Pericardium fibroblast (primary cell): ENCODE results near the gene SYTL5. TPM values are rescaled to one million over a fixed set of nuclear protein-coding genes. Genes with fewer than 3 reads are reported as not detected.

Source experiments
- total RNA-seq: library from RNA; depleted of rRNA; stranded (reverse); fragments of >200 nt; gene quantifications from 2 replicates; pipeline ENCODE4 v1.2.3, GENCODE V29; 2015

The SYTL5 gene
- 0.35 TPM in 1 of 2 replicates, not detected in the other for total RNA-seq

GRCh38 chrX:38006291-38006690 is at the start of gene SYTL5:
Gene SYTL5 (plus strand): TSS chrX:38006553. CDS start chrX:38033890, 27,337 bp downstream.

Other genes starting within 250 kb of the SYTL5 start
- 0.12 TPM in 1 of 2 replicates, not detected in the other for gene CYBB, start 226.5 kb upstream of the SYTL5 start, total RNA-seq
- gene DYNLT3, start 159.0 kb upstream of the SYTL5 start, total RNA-seq, result 9.3 and 30.3 TPM in 2 replicates
- 602 and 708 TPM in 2 replicates for gene SRPX, start 214.3 kb downstream of the SYTL5 start, total RNA-seq